GM21723 (cell line): ENCODE data around the gene ASXL2.

ENCODE experiments used
- ATAC-seq: cut with Tn5 transposase; IDR thresholded peaks from one replicate; pipeline ENCODE4 v1.9.1; 2021; ENCODE audit warnings: mild to moderate bottlenecking, moderate library complexity; ENCODE audit not compliant: unreplicated experiment

ASXL2 gene

GRCh38 chr2:25808006-25808383, 70.3 kb downstream of the ASXL2 start:
- ATAC-seq: no peak

DNA sequence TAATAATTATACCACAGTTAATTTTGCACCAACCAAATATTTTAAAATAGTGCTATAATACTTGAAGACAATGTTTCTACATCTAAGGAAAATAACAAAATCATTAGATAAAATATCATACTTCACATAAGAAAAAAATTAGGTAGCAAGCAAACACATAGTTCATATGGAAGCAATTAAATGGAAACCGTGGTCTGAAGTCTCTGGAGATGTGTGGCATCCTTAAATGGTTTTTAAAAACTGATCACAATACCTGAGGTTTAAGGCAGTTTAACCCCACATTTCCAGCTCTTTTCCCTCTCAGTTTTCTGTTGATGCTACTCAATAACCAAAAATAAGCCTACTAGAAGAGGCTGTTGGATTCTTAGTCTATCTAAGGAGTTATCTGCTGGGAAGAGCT, 71.3 kb downstream of the ASXL2 start:
- no peak for ATAC-seq

GRCh38 chr2:25805987-25806386, 72.3 kb downstream of the ASXL2 start:
- ATAC-seq: no peak

DNA sequence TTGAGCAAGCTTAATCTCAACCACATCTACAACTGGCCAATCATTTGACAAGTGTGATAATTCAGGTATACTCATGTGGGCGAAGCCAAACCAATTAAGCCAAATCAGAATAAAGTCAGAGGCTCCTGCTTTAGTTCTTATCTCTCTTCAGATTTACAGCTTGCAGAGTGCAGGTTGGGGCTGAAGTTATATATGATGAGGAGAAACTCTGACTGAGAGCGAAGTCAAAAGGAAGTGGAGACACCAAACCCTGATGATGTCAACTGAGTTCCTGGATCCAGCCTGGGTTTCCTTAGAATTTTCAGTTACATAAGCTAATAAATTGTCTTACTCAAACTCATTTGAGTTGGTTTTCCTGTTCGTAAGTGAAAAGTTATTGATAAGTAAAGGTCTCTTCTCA, 73.9 kb downstream of the ASXL2 start:
- no peak for ATAC-seq

DNA sequence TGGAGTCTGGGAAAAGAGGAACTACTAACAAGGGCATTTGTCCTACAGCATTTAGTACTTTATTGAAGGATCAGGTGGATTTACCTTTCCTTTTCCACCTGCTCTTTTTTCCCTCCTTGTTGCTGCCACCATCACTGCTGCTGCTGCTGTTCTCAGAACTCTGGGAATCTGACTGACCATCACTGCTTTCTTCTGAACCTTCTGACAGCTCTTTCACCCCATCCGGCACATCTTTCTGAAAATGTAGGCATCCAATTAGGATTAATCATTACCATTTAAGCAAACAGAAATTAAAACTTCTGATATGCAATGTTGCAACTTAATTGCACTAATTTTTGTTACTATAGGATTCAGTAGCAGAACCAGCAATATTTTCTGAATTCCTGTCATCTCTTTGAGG, 79.0 kb downstream of the ASXL2 start:
- no peak for ATAC-seq

DNA sequence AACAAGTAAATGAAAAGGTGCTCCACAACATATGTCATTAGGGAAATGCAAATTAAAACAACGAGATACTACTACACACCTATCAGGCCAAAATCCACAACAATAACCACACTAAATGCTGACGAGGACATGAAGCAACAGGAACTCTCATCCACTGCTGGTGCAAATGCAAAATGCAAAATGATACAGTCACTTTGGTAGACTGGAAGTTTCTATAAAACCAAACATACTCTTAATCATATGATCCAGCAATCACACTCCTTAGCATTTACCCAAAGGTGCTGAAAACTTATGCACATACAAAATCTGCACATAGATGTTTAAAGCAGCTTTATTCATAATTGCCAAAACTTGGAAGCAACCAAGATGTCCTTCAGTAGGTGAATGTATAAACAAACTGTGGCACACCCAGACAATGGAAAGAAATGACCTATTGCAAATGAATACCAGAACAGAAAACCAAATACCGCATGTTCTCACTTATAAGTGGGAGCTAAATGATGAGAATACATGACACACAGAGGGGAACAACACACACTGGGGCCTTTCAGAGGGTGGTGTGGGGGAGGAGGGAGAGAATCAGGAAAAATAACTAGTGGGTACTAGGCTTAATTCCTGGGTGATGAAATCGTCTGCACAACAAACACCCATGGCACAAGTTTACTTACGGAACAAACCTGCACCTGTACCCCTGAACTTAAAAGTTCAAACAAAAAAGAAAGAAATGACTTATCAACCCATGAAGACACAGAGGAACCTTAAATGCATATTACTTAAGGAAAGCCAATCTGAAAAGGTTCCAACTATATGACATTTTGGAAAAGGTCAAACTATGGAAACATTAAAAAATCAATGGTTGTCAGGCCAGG, 80.4 kb downstream of the ASXL2 start:
- ATAC-seq: no peak

- peak; percentile 71 for ATAC-seq
Observed at GRCh38 chr2:25794544-25795276, 83.6 kb downstream of the ASXL2 start.

- no peak for ATAC-seq
Observed at GRCh38 chr2:25790074-25790790, 88.1 kb downstream of the ASXL2 start.

- ATAC-seq: no peak
Observed at GRCh38 chr2:25788457-25788856, 89.8 kb downstream of the ASXL2 start.

DNA sequence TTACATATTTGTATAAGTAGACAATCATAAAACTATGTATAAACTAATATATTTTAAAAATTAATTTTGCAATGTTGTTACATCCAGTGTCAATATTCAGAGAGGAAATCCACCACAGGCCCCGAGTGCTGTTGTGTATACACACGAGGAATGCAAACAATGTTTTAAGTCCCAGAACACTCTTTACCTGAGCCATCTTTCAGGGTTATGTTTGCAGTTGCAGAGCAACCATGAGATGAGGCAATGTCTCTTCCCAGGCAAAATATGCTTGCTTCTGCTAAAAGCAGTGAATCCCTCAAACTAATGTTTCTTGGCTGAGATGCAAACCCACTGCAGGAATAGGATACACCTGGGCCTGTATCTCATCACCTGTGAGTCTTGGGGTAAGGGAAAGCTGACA, 91.3 kb downstream of the ASXL2 start:
- no peak for ATAC-seq

GRCh38 chr2:25784404-25784803, 93.9 kb downstream of the ASXL2 start:
- ATAC-seq: no peak

GRCh38 chr2:25777077-25777476, 101.2 kb downstream of the ASXL2 start:
- ATAC-seq: no peak

GRCh38 chr2:25772078-25772477, 106.2 kb downstream of the ASXL2 start:
- ATAC-seq: no peak

DNA sequence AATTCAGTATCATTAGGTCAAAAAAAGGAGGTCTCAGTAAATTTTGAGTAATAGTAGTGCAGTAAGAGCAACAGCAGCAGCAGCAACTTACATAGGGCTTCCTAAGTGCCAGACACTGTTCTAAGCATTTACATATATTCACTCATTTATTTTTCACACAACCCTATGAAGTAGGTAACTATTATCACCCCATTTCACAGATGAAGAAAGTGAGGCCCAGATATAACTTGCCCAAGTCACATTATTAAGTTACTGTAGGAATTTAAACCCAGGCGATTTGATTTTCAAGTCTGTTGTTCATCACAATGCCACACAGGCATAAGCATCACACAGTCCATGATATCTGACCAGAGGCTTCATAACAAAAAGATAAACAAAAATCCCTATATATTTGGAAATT, 114.7 kb downstream of the ASXL2 start:
- ATAC-seq: no peak

GRCh38 chr2:25760297-25760696, 118.0 kb downstream of the ASXL2 start:
- no peak for ATAC-seq

DNA sequence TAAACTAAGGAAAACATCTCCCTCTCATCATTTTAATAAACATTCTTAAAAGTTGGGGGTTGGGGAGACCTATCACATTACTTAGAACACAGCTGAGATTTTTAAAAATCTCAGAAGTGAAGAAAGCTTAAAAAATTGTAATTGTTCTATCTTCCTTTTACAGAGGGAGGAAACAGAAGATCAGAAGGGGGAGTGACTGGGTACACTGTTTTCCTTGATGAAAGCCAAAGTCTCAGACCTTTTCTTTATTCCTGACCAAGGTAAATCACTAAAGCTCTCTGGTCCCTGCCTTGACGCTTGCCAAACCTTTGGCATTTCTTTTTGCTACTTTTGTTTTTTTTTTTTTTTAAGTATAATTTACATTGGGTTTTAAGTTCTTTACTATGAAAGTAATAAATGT, 119.9 kb downstream of the ASXL2 start:
- ATAC-seq: no peak

DNA sequence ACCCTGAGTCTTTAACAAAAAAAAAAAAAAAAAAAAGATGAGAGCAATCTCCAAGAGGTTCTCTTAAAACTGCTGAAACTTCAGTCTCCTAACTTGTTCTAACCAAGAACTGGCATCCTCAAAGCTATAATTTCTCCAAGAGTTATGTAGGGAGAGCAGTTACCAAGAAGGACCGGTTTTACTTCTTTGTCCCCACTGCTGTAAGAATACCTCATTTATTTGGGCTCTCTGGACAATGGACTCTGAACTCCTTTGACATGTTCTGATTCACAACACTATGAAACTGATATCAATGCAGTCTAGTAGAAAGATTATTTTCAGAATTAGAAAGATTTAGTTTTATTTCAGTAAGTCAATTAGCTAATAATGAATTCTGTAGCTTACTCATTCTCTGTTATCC, 120.4 kb downstream of the ASXL2 start:
- no peak for ATAC-seq

- no peak for ATAC-seq
Observed at GRCh38 chr2:25756536-25756935, 121.8 kb downstream of the ASXL2 start.

GRCh38 chr2:25749676-25750075, 128.6 kb downstream of the ASXL2 start:
- ATAC-seq: no peak

DNA sequence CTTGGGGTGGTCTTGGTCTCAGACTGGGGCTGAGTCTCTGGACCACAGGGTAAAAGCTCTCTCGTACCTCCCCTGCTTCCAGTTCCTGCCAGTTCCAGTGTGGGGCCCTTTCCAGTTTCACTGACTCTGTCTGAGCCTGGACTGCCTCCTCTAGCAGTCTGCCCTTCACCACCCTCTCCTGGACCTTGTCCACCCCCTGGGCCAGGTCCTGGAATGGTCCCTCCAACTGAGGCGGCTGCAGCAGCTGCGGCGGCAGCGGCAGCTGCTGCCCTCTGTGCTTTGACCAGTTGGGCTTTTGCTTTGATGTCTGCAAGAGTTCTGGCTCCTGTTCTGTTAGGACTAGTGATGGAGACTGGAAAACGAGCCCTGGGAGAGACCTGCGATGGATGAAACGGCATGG, 134.2 kb downstream of the ASXL2 start:
- no peak for ATAC-seq

- no peak for ATAC-seq
Observed at GRCh38 chr2:25743132-25743830, 135.0 kb downstream of the ASXL2 start.
